GM18858 (cell line): ENCODE data around the gene BCCIP.

Experiments used
- ATAC-seq: cut with Tn5 transposase; IDR thresholded peaks from one replicate; pipeline ENCODE4 v1.9.1; 2021; ENCODE audit not compliant: unreplicated experiment

The BCCIP gene

GRCh38 chr10:125797994-125798662, 25.2 kb upstream of the BCCIP start:
- no peak for ATAC-seq

- no peak for ATAC-seq
These were observed 23.7 kb upstream of the BCCIP start for GRCh38 chr10:125799451-125800182.

- ATAC-seq: no peak
These were observed 21.8 kb upstream of the BCCIP start for GRCh38 chr10:125801574-125801973.

- no peak for ATAC-seq
These were observed 21.2 kb upstream of the BCCIP start for GRCh38 chr10:125802131-125802530.

GRCh38 chr10:125802739-125803138, 20.6 kb upstream of the BCCIP start:
- ATAC-seq: no peak

GRCh38 chr10:125808047-125808446, 15.3 kb upstream of the BCCIP start:
- no peak for ATAC-seq

GRCh38 chr10:125811251-125811650, 12.1 kb upstream of the BCCIP start:
- no peak for ATAC-seq

GRCh38 chr10:125812128-125812750, 11.1 kb upstream of the BCCIP start:
- ATAC-seq: no peak

GRCh38 chr10:125815764-125816163, 7.6 kb upstream of the BCCIP start:
- no peak for ATAC-seq

- no peak for ATAC-seq
These were observed 6.8 kb upstream of the BCCIP start for GRCh38 chr10:125816548-125816947.

- no peak for ATAC-seq
These were observed 5.9 kb upstream of the BCCIP start for GRCh38 chr10:125817337-125817946.

- peak; percentile 40 for ATAC-seq
These were observed 2.6 kb upstream of the BCCIP start for GRCh38 chr10:125820701-125821100.

GRCh38 chr10:125823663-125824251, 411 bp downstream of the BCCIP start:
- ATAC-seq: no peak

GRCh38 chr10:125824736-125825135, 1.4 kb downstream of the BCCIP start:
- ATAC-seq: no peak

- ATAC-seq: no peak
These were observed 3.8 kb downstream of the BCCIP start for GRCh38 chr10:125827133-125827532.

- ATAC-seq: no peak
These were observed 5.0 kb downstream of the BCCIP start for GRCh38 chr10:125828311-125828710.

- ATAC-seq: no peak
These were observed 13.4 kb downstream of the BCCIP start for GRCh38 chr10:125836746-125837145.

GRCh38 chr10:125838802-125839575, 15.6 kb downstream of the BCCIP start:
- ATAC-seq: no peak

GRCh38 chr10:125840406-125840805, 17.1 kb downstream of the BCCIP start:
- no peak for ATAC-seq

- ATAC-seq: no peak
These were observed 17.6 kb downstream of the BCCIP start for GRCh38 chr10:125840955-125841354.
